Heart right ventricle (tissue), 16 donors: ENCODE results near the gene UGGT2. TPM values are rescaled to one million over a fixed set of nuclear protein-coding genes. Genes with fewer than 3 reads are reported as not detected.

Experiments used
- ATAC-seq, 8 donors: fragments of 200-7000 bp; cut with Tn5 transposase; one replicate each; pipeline ENCODE4 v1.9.1; 2020; ENCODE audit warnings: mild to moderate bottlenecking in 8 of 8, moderate library complexity in 8 of 8, moderate number of reproducible peaks in 1 of 8
- DNase-seq, 2 donors: peaks; one replicate each; pipeline ENCODE4 v3.0.0-alpha.2; 2020
- H3K27ac ChIP-seq, 10 donors: fragments of 200-600 bp; sonication (generic) in 2 of 10; one replicate each; pipeline versions ENCODE4 v1.5.0 to v1.8.0; 2020 to 2022; ENCODE audit warnings: mild to moderate bottlenecking in 3 of 10
- H3K27me3 ChIP-seq, 7 donors: fragments of 200-600 bp; one replicate each; pipeline ENCODE4 v1.8.0; 2021 to 2022; ENCODE audit warnings: mild to moderate bottlenecking in 2 of 7
- H3K36me3 ChIP-seq, 9 donors: fragments of 200-600 bp; sonication (generic) in 1 of 9; one replicate each; pipeline versions ENCODE4 v1.5.0 to v1.8.0; 2020 to 2022; ENCODE audit warnings: mild to moderate bottlenecking in 2 of 9
- H3K4me1 ChIP-seq, 9 donors: fragments of 200-600 bp; sonication (generic) in 1 of 9; one replicate each; pipeline versions ENCODE4 v1.5.0 to v1.8.0; 2020 to 2022; ENCODE audit warnings: mild to moderate bottlenecking in 4 of 9
- H3K4me3 ChIP-seq, 10 donors: fragments of 200-600 bp; sonication (generic) in 2 of 10; one replicate each; pipeline versions ENCODE4 v1.5.0 to v1.8.0; 2020 to 2022; ENCODE audit warnings: mild to moderate bottlenecking in 7 of 10, moderate library complexity in 2 of 10
- H3K9me3 ChIP-seq, 11 donors: fragments of 200-600 bp in 10 of 11; sonication (generic) in 2 of 11; one replicate each; pipeline versions ENCODE4 v1.5.0 to v1.8.0; 2013 to 2022; ENCODE audit warnings: mild to moderate bottlenecking in 2 of 11, control low read depth in 1 of 11, moderate library complexity in 1 of 11
- WGBS, 2 donors: extraction: QIAGEN DNeasy Blood & Tissue Kit; methylation state at CpG; one replicate each; pipeline ENCODE4 v1.1.7; 2013; ENCODE audit warnings: inconsistent platforms in 1 of 2; 5-methylcytosine and 5-hydroxymethylcytosine counted together
- intact Hi-C, 10 donors: fragments of 100-400 bp; cut with DNase I; formaldehyde crosslinking; loops; one replicate each; pipeline versions ENCODE4 v1.11.1 to v1.14.2; 2022
- polyA plus RNA-seq, 2 donors: library from polyadenylated mRNA; stranded (reverse); fragments of 200-250 nt; gene quantifications; one replicate each; pipeline ENCODE4 v1.2.3, GENCODE V29; 2013
- total RNA-seq, 10 donors: library from RNA; stranded (reverse); fragmentation: NEBNext Ultra II Directional in 3 of 10; extraction: Animal tissue kit (Norgen Biotek cat#: 25700) in 3 of 10; gene quantifications; one replicate each; pipeline versions ENCODE4 v1.2.1 to v1.2.4, GENCODE V29; 2021 to 2023
- TF ChIP-seq, protein P1 (sequence below), 9 donors: fragments of 200-600 bp; sonication (generic) in 2 of 9; IDR thresholded peaks; one replicate each; pipeline versions ENCODE4 v1.5.0 to v1.8.0; 2021 to 2022; ENCODE audit warnings: antibody characterized with exemption in 9 of 9, mild to moderate bottlenecking in 5 of 9, moderate library complexity in 1 of 9
- donor health status: Arrhythmogenic right ventricular cardiomyopathy.
- donor health status: ischemic (EF 13 %, LVEDD 7.1; RV severe dilation, severe dysfunction).
- donor health status: healthy with polysubstance abuse.
- donor health status: DM: no; HTN: yes; CAD: no.
- donor health status: DM: no; HTN: no; CAD: no.
- donor health status: ischemic (EF 25% LVEDD 6.9; RV normal size, moderate dysfunction).
- donor health status: ischemic (EF 25% LVEDD 5.7; RV mildly dilated, moderate dysfunction).
- donor health status: healthy.
- donor health status: DM: yes; HTN: yes; CAD: no.
- donor health status: Ischemic cardiomyopathy.
- donor health status: ischemic (EF 35%, LVEDD 5.7; RV mildly dilated, moderate dysfunction).
- donor health status: nonischemic (EF 11% LVEDD 7.7; RV severe dilation, severe dysfunction).
- donor health status: DM: yes; HTN: yes; CAD: no.
- donor health status: PGD.
- donor health status: ischemic (EF 29% LVEDD 5.4; RV normal size, mild dysfunction).
- donor health status: nonischemic (EF 23%, LVEDD 6.1; RV moderate dilation, normal function).

The UGGT2 gene
- total and polyA plus RNA-seq, 12 donors: 4.7 to 13.4 (median 11.0) TPM

DNA sequence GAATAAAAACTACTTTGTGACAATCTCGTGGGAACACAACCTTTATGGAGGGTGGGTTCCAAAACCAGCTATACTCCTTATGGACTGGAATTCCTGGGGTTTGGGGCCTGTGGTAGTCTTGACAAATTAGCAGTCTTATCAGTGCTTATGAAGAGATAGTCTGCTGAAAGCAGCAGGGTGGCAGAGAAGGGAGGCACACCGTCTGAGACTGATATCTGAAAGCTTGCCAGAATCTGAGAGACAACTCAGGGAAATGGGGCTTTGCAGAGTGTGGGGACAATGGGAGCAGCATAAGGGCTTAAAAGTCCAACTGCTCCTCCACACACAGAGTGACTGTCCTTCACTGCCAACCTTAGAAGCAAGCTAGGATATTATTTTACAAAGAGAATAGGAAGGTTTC, 95.9 kb downstream of the UGGT2 start:
- no peaks in the 10 kb centered on the region for H3K4me1 ChIP-seq
- no peak for DNase-seq
- H3K27me3 ChIP-seq: no peaks in the 10 kb centered on the region
- H3K4me3 ChIP-seq: no peak overlapping the region
- intact Hi-C loops: no loop called here
- H3K36me3 ChIP-seq: peaks cover 0 to 34% (median 5%) of the 10 kb centered on the region in 9 donors
- ATAC-seq: no peak
- TF ChIP-seq, protein P1, sequence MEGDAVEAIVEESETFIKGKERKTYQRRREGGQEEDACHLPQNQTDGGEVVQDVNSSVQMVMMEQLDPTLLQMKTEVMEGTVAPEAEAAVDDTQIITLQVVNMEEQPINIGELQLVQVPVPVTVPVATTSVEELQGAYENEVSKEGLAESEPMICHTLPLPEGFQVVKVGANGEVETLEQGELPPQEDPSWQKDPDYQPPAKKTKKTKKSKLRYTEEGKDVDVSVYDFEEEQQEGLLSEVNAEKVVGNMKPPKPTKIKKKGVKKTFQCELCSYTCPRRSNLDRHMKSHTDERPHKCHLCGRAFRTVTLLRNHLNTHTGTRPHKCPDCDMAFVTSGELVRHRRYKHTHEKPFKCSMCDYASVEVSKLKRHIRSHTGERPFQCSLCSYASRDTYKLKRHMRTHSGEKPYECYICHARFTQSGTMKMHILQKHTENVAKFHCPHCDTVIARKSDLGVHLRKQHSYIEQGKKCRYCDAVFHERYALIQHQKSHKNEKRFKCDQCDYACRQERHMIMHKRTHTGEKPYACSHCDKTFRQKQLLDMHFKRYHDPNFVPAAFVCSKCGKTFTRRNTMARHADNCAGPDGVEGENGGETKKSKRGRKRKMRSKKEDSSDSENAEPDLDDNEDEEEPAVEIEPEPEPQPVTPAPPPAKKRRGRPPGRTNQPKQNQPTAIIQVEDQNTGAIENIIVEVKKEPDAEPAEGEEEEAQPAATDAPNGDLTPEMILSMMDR (IDR thresholded peaks at IDR 0.05): no peak
- H3K27ac ChIP-seq: no peak overlapping the region
- H3K9me3 ChIP-seq: peaks cover 0 to 47% (median 18%) of the 10 kb centered on the region in 11 donors
- 32 to 52% methylated on average over 2 of the region's 2 CpGs for WGBS, 2 donors

GRCh38 chr13:95956589-95957148, 96.5 kb downstream of the UGGT2 start:
- no peaks in the 10 kb centered on the region for H3K4me1 ChIP-seq
- no peak for DNase-seq
- ATAC-seq: no peak
- no peak overlapping the region for H3K4me3 ChIP-seq
- peaks cover 0 to 40% (median 18%) of the 10 kb centered on the region in 11 donors for H3K9me3 ChIP-seq
- no peak overlapping the region for H3K27ac ChIP-seq
- no peaks in the 10 kb centered on the region for H3K27me3 ChIP-seq
- peaks cover 0 to 34% (median 5%) of the 10 kb centered on the region in 9 donors for H3K36me3 ChIP-seq
- intact Hi-C loops: no loop called here
- TF ChIP-seq, protein P1 (IDR thresholded peaks at IDR 0.05): no peak

DNA sequence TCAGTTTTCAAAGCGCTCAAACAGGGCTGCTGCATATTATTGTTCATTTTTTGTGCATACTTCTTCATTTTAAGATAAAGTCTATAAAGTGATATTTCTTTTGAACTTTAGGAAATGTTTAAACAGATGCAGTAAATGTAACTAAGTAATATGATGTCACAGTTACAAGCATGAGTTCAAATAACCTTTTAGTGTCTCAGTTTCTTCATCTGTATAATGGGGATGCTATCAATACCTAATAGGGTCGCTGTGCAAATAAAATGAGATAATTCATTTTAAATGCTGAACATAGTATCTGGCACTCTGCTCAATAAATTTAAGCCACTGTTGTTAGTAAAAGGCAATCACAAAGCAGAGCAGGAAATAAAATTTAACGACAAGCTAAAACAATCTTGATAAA, 97.5 kb downstream of the UGGT2 start:
- TF ChIP-seq, protein P1 (IDR thresholded peaks at IDR 0.05): no peak
- Histone ChIP-seq H3K4me1 (no peaks in the 10 kb centered on the region), H3K27me3 (no peaks in the 10 kb centered on the region), H3K9me3 (peaks cover 0 to 39% (median 10%) of the 10 kb centered on the region in 11 donors), H3K27ac (no peak overlapping the region), H3K36me3 (peaks cover 0 to 34% (median 1%) of the 10 kb centered on the region in 9 donors), H3K4me3 (no peak overlapping the region)
- intact Hi-C loops: no loop called here
- WGBS, 2 donors: 97 to 98% methylated on average over 3 of the region's 3 CpGs
- ATAC-seq (no peak), DNase-seq (no peak)

DNA sequence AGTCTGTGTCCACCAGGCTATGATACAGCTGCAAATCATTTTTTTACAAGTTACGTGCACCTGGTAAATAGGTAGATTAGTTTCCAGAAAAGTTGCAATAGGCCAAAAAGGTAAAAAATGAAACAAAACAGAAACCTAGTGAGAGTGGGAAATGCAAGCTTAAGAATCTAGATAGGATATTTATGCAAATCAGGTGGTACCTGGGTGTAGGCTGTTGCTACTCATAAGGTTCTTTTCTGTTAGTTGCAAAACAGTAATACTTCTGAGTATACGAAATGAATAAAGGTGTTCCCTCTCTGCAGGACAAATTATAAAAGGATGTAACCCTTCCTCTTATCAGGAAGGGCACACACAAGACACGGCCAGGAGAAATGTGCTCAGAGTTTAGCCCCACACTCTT, 97.9 kb downstream of the UGGT2 start:
- H3K9me3 ChIP-seq: peaks cover 0 to 34% (median 5%) of the 10 kb centered on the region in 11 donors
- H3K27me3 ChIP-seq: no peaks in the 10 kb centered on the region
- DNase-seq: no peak
- no peak overlapping the region for H3K4me3 ChIP-seq
- H3K4me1 ChIP-seq: no peaks in the 10 kb centered on the region
- no peak overlapping the region for H3K27ac ChIP-seq
- no peak for ATAC-seq
- intact Hi-C loops: no loop called here
- TF ChIP-seq, protein P1 (IDR thresholded peaks at IDR 0.05): no peak
- whole genome bisulfite sequencing, 2 donors: 80 to 93% methylated on average over 3 of the region's 3 CpGs
- peaks cover 0 to 33% (median 0%) of the 10 kb centered on the region in 9 donors for H3K36me3 ChIP-seq
